ENCODE data around the gene GLYATL2. TPM values are rescaled to one million over a fixed set of nuclear protein-coding genes. Genes with fewer than 3 reads are reported as not detected.

Gene GLYATL2
- total RNA-seq, 1 donor from 2014 or later = 0.52 TPM

- H3K27ac ChIP-seq (ENCODE audit: low read depth, low read length) = no peak overlapping the region
- H3K9ac ChIP-seq (ENCODE audit: low read depth in 1 of 3, low read length in 3 of 3) = no peak overlapping the region
- H3K9me3 ChIP-seq (ENCODE audit: control insufficient read depth in 3 of 3, low read length in 3 of 3) = peaks cover 0 to 4% (median 3%) of the 10 kb centered on the region in 3 donors
- no peaks in the 10 kb centered on the region for H3K27me3 ChIP-seq (ENCODE audit: control insufficient read depth in 3 of 3, insufficient read depth in 3 of 3, low read length in 3 of 3)
- no peaks in the 10 kb centered on the region for H3K4me1 ChIP-seq (ENCODE audit: control insufficient read depth in 3 of 3, insufficient read depth in 3 of 3, low read length in 3 of 3)
- H3K36me3 ChIP-seq (ENCODE audit: control insufficient read depth in 3 of 3, insufficient read depth in 3 of 3, low read length in 3 of 3) = no peaks in the 10 kb centered on the region
- H3K4me3 ChIP-seq (ENCODE audit: low read length in 3 of 3) = no peak overlapping the region
Observed at GRCh38 chr11:58861533-58861932, 17.0 kb upstream of the GLYATL2 start.

- H3K36me3 ChIP-seq (ENCODE audit: control insufficient read depth in 3 of 3, insufficient read depth in 3 of 3, low read length in 3 of 3) = no peaks in the 10 kb centered on the region
- no peaks in the 10 kb centered on the region for H3K4me1 ChIP-seq (ENCODE audit: control insufficient read depth in 3 of 3, insufficient read depth in 3 of 3, low read length in 3 of 3)
- H3K27me3 ChIP-seq (ENCODE audit: control insufficient read depth in 3 of 3, insufficient read depth in 3 of 3, low read length in 3 of 3) = no peaks in the 10 kb centered on the region
- peaks cover 0 to 1% (median 0%) of the 10 kb centered on the region in 3 donors for H3K9me3 ChIP-seq (ENCODE audit: control insufficient read depth in 3 of 3, low read length in 3 of 3)
- no peak overlapping the region for H3K27ac ChIP-seq (ENCODE audit: low read depth, low read length)
- H3K9ac ChIP-seq (ENCODE audit: low read depth in 1 of 3, low read length in 3 of 3) = no peak overlapping the region
- H3K4me3 ChIP-seq (ENCODE audit: low read length in 3 of 3) = no peak overlapping the region
Observed at GRCh38 chr11:58856806-58857205, 12.3 kb upstream of the GLYATL2 start.

GRCh38 chr11:58845386-58845785, 882 bp upstream of the GLYATL2 start:
- no peaks in the 10 kb centered on the region for H3K4me1 ChIP-seq (ENCODE audit: control insufficient read depth in 3 of 3, insufficient read depth in 3 of 3, low read length in 3 of 3)
- no peaks in the 10 kb centered on the region for H3K27me3 ChIP-seq (ENCODE audit: control insufficient read depth in 3 of 3, insufficient read depth in 3 of 3, low read length in 3 of 3)
- H3K9ac ChIP-seq (ENCODE audit: low read depth in 1 of 3, low read length in 3 of 3) = no peak overlapping the region
- H3K9me3 ChIP-seq (ENCODE audit: control insufficient read depth in 3 of 3, low read length in 3 of 3) = no peaks in the 10 kb centered on the region
- H3K27ac ChIP-seq (ENCODE audit: low read depth, low read length) = no peak overlapping the region
- no peaks in the 10 kb centered on the region for H3K36me3 ChIP-seq (ENCODE audit: control insufficient read depth in 3 of 3, insufficient read depth in 3 of 3, low read length in 3 of 3)
- no peak overlapping the region for H3K4me3 ChIP-seq (ENCODE audit: low read length in 3 of 3)

- Histone ChIP-seq H3K9me3 (ENCODE audit: control insufficient read depth in 3 of 3, low read length in 3 of 3) (no peaks in the 10 kb centered on the region), H3K36me3 (ENCODE audit: control insufficient read depth in 3 of 3, insufficient read depth in 3 of 3, low read length in 3 of 3) (no peaks in the 10 kb centered on the region), H3K4me1 (ENCODE audit: control insufficient read depth in 3 of 3, insufficient read depth in 3 of 3, low read length in 3 of 3) (no peaks in the 10 kb centered on the region), H3K4me3 (ENCODE audit: low read length in 3 of 3) (no peak overlapping the region), H3K27me3 (ENCODE audit: control insufficient read depth in 3 of 3, insufficient read depth in 3 of 3, low read length in 3 of 3) (no peaks in the 10 kb centered on the region), H3K27ac (ENCODE audit: low read depth, low read length) (no peak overlapping the region), H3K9ac (ENCODE audit: low read depth in 1 of 3, low read length in 3 of 3) (no peak overlapping the region)
Observed at GRCh38 chr11:58837707-58838388, 6.7 kb downstream of the GLYATL2 start.

GRCh38 chr11:58832056-58832645, 12.4 kb downstream of the GLYATL2 start:
- no peaks in the 10 kb centered on the region for H3K27me3 ChIP-seq (ENCODE audit: control insufficient read depth in 3 of 3, insufficient read depth in 3 of 3, low read length in 3 of 3)
- no peak overlapping the region for H3K9ac ChIP-seq (ENCODE audit: low read depth in 1 of 3, low read length in 3 of 3)
- no peak overlapping the region for H3K4me3 ChIP-seq (ENCODE audit: low read length in 3 of 3)
- H3K27ac ChIP-seq (ENCODE audit: low read depth, low read length) = no peak overlapping the region
- no peaks in the 10 kb centered on the region for H3K36me3 ChIP-seq (ENCODE audit: control insufficient read depth in 3 of 3, insufficient read depth in 3 of 3, low read length in 3 of 3)
- no peaks in the 10 kb centered on the region for H3K9me3 ChIP-seq (ENCODE audit: control insufficient read depth in 3 of 3, low read length in 3 of 3)
- no peaks in the 10 kb centered on the region for H3K4me1 ChIP-seq (ENCODE audit: control insufficient read depth in 3 of 3, insufficient read depth in 3 of 3, low read length in 3 of 3)

GRCh38 chr11:58830673-58831301, 13.7 kb downstream of the GLYATL2 start:
- no peaks in the 10 kb centered on the region for H3K9me3 ChIP-seq (ENCODE audit: control insufficient read depth in 3 of 3, low read length in 3 of 3)
- H3K4me3 ChIP-seq (ENCODE audit: low read length in 3 of 3) = no peak overlapping the region
- H3K27me3 ChIP-seq (ENCODE audit: control insufficient read depth in 3 of 3, insufficient read depth in 3 of 3, low read length in 3 of 3) = no peaks in the 10 kb centered on the region
- H3K36me3 ChIP-seq (ENCODE audit: control insufficient read depth in 3 of 3, insufficient read depth in 3 of 3, low read length in 3 of 3) = no peaks in the 10 kb centered on the region
- no peak overlapping the region for H3K27ac ChIP-seq (ENCODE audit: low read depth, low read length)
- no peaks in the 10 kb centered on the region for H3K4me1 ChIP-seq (ENCODE audit: control insufficient read depth in 3 of 3, insufficient read depth in 3 of 3, low read length in 3 of 3)
- H3K9ac ChIP-seq (ENCODE audit: low read depth in 1 of 3, low read length in 3 of 3) = no peak overlapping the region

GRCh38 chr11:58829786-58830185, 14.7 kb downstream of the GLYATL2 start:
- Histone ChIP-seq H3K4me1 (ENCODE audit: control insufficient read depth in 3 of 3, insufficient read depth in 3 of 3, low read length in 3 of 3) (no peaks in the 10 kb centered on the region), H3K9ac (ENCODE audit: low read depth in 1 of 3, low read length in 3 of 3) (no peak overlapping the region)

GRCh38 chr11:58813693-58814092, 30.8 kb downstream of the GLYATL2 start:
- Histone ChIP-seq H3K9ac (ENCODE audit: low read depth in 1 of 3, low read length in 3 of 3) (no peak overlapping the region), H3K4me1 (ENCODE audit: control insufficient read depth in 3 of 3, insufficient read depth in 3 of 3, low read length in 3 of 3) (no peaks in the 10 kb centered on the region), H3K4me3 (ENCODE audit: low read length in 3 of 3) (no peak overlapping the region), H3K9me3 (ENCODE audit: control insufficient read depth in 3 of 3, low read length in 3 of 3) (peaks cover 0 to 7% (median 3%) of the 10 kb centered on the region in 3 donors), H3K36me3 (ENCODE audit: control insufficient read depth in 3 of 3, insufficient read depth in 3 of 3, low read length in 3 of 3) (no peaks in the 10 kb centered on the region), H3K27me3 (ENCODE audit: control insufficient read depth in 3 of 3, insufficient read depth in 3 of 3, low read length in 3 of 3) (no peaks in the 10 kb centered on the region), H3K27ac (ENCODE audit: low read depth, low read length) (no peak overlapping the region)

More at GRCh38 chr11:58829786-58830185, 14.7 kb downstream of the GLYATL2 start:
- Histone ChIP-seq H3K27ac (ENCODE audit: low read depth, low read length) (no peak overlapping the region), H3K4me3 (ENCODE audit: low read length in 3 of 3) (no peak overlapping the region), H3K9me3 (ENCODE audit: control insufficient read depth in 3 of 3, low read length in 3 of 3) (no peaks in the 10 kb centered on the region), H3K27me3 (ENCODE audit: control insufficient read depth in 3 of 3, insufficient read depth in 3 of 3, low read length in 3 of 3) (no peaks in the 10 kb centered on the region), H3K36me3 (ENCODE audit: control insufficient read depth in 3 of 3, insufficient read depth in 3 of 3, low read length in 3 of 3) (no peaks in the 10 kb centered on the region)

GRCh38 chr11:58811499-58811898, 33.0 kb downstream of the GLYATL2 start:
- Histone ChIP-seq H3K4me1 (ENCODE audit: control insufficient read depth in 3 of 3, insufficient read depth in 3 of 3, low read length in 3 of 3) (no peaks in the 10 kb centered on the region), H3K27me3 (ENCODE audit: control insufficient read depth in 3 of 3, insufficient read depth in 3 of 3, low read length in 3 of 3) (no peaks in the 10 kb centered on the region), H3K4me3 (ENCODE audit: low read length in 3 of 3) (no peak overlapping the region), H3K9ac (ENCODE audit: low read depth in 1 of 3, low read length in 3 of 3) (no peak overlapping the region), H3K9me3 (ENCODE audit: control insufficient read depth in 3 of 3, low read length in 3 of 3) (peaks cover 0 to 7% (median 3%) of the 10 kb centered on the region in 3 donors), H3K36me3 (ENCODE audit: control insufficient read depth in 3 of 3, insufficient read depth in 3 of 3, low read length in 3 of 3) (no peaks in the 10 kb centered on the region), H3K27ac (ENCODE audit: low read depth, low read length) (no peak overlapping the region)

- Histone ChIP-seq H3K27me3 (ENCODE audit: control insufficient read depth in 3 of 3, insufficient read depth in 3 of 3, low read length in 3 of 3) (no peaks in the 10 kb centered on the region), H3K9ac (ENCODE audit: low read depth in 1 of 3, low read length in 3 of 3) (no peak overlapping the region), H3K4me1 (ENCODE audit: control insufficient read depth in 3 of 3, insufficient read depth in 3 of 3, low read length in 3 of 3) (no peaks in the 10 kb centered on the region), H3K4me3 (ENCODE audit: low read length in 3 of 3) (no peak overlapping the region), H3K36me3 (ENCODE audit: control insufficient read depth in 3 of 3, insufficient read depth in 3 of 3, low read length in 3 of 3) (no peaks in the 10 kb centered on the region), H3K27ac (ENCODE audit: low read depth, low read length) (no peak overlapping the region), H3K9me3 (ENCODE audit: control insufficient read depth in 3 of 3, low read length in 3 of 3) (no peaks in the 10 kb centered on the region)
Observed at GRCh38 chr11:58807343-58807742, 37.2 kb downstream of the GLYATL2 start.
